HG02678 (cell line): ENCODE measurements around the gene TSHZ2.

Source experiments
- ATAC-seq: cut with Tn5 transposase; IDR thresholded peaks from one replicate; pipeline ENCODE4 v1.9.1; 2021; ENCODE audit warnings: mild to moderate bottlenecking, moderate library complexity; ENCODE audit not compliant: unreplicated experiment

The TSHZ2 gene

GRCh38 chr20:53223626-53224172 is 251.5 kb downstream of the TSHZ2 start:
- no peak for ATAC-seq

DNA sequence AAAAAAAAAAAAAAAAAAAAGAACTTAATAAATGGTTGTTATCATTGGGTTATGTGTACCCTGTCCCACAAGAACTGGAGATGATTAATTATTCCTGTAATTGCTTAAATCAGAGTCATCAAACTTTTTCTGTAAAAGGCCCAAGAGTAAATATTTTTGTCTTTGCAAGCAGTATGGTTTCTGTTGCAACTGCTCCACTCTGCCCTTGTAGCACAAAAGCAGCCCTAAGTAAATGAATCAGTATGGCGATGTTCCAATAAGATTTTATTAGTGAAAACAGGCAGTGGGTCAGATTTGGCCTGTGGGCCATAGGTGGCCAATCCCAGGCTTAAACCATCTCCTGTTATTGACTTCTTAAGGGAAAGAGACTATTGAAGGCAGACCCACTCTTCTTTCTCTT is 252.7 kb downstream of the TSHZ2 start:
- ATAC-seq = no peak

GRCh38 chr20:53226826-53227225 is 254.7 kb downstream of the TSHZ2 start:
- ATAC-seq = no peak

DNA sequence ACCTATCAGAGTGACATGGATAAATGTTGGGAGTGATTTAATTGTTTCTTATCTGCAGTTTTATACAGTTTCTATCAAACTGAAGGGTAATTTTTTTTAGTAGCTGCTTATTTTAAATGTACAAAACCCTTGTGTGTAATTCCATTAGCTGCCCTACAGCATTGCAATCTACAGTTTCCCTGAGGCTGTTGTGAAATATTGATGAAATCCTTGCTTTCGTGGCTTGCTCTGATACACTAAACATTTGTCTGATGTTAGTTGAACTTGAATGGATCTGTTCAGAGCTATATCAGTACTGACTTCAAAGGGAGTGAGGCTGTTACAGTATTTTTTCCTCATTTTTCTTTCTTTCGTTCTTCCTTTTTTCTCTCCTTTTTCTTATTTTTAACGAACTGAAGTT is 255.4 kb downstream of the TSHZ2 start:
- no peak for ATAC-seq

- no peak for ATAC-seq
These were observed 258.9 kb downstream of the TSHZ2 start for GRCh38 chr20:53231061-53231460.

- no peak for ATAC-seq
These were observed 265.3 kb downstream of the TSHZ2 start for GRCh38 chr20:53237461-53237860.

DNA sequence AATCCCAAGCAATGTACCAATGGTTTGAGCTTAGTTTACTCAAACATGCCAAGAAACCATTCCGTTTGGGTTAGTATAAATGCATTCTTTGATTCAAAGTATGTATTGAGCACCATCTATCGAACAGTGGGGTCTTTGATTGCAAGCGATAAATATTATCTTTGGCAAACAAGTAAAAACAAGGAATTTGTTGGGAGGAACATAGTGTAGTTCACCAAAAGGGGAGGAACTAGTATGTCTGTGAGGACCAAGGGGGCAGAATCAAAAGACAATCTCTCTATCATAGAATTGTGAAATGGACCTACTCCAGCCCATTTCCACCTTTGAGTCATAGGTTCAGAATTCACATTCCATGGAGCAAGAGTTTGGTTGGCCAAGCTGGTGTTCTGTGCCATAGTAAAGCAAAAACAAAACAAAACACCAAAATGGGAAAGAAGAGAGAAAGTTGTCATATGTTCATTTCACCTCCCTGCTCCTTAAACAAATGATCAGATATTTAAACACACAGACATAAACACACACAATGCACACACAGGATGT is 266.0 kb downstream of the TSHZ2 start:
- no peak for ATAC-seq

DNA sequence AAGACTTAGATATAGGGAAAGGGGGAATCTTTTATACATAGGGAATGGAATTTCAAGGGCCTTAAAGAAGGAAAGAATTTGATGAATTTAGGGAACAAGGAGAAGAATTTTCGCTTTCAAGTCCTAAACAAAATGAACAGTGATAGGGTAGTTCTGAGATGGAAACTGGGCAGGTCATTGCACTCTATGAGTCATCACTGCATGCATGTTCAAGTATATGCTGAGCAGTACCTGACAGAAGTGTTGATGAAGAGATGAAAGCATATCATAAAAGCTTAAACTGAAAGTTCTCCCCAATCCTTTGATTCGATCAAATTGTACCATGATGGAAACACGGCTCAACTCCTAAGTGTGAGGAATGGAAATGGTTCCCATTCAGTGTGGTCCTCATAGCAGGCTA is 271.0 kb downstream of the TSHZ2 start:
- no peak for ATAC-seq

- ATAC-seq = no peak
These were observed 272.6 kb downstream of the TSHZ2 start for GRCh38 chr20:53244711-53245110.

GRCh38 chr20:53245574-53245973 is 273.4 kb downstream of the TSHZ2 start:
- no peak for ATAC-seq

DNA sequence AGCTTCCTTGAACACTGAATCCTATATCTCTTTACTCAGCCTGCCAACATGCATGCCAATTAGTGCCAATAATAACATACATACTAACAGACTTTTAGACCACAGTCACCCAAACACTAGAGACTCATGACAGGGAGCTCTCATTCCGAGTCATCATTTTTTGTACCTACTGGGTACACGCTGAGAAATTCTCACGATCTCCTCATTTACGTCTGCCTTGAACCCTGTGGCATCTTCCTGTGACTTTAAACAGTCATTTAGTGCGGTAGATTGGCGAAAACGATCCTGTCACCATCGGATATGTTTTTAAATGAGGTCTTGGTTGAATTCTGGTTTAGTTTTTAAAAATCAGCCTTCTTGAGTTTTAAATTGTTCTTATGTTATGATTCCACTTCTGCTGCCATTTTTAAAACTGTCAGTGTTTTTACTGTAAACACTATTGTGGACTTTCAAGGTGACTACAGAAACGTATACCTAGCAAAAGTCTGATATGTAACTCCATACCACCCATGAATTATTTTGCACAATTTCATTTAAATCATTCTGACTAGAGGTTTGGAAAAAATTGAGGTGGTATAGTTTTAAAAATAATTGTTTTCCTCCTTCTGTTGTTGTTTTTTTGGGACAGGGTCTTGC is 275.4 kb downstream of the TSHZ2 start:
- ATAC-seq = no peak

DNA sequence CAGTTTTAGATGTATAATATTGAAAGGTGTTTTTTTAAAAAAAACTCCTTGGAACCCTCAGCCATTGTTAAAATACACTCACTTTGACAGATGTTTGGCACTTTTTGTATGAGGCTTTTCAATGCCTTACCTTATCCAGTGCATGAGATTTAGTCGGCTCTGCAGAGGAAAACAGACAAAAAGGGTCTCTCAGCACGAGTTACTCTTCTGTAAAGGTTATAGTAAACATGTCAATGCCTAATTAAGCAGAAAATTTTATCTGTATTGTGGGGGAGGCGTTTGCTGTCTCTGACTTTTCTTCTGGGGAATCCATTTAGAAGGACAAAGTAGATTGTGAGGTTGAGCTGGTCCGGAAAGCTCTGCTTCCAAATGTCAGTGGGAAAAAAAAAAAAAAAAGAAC is 278.3 kb downstream of the TSHZ2 start:
- ATAC-seq = no peak

DNA sequence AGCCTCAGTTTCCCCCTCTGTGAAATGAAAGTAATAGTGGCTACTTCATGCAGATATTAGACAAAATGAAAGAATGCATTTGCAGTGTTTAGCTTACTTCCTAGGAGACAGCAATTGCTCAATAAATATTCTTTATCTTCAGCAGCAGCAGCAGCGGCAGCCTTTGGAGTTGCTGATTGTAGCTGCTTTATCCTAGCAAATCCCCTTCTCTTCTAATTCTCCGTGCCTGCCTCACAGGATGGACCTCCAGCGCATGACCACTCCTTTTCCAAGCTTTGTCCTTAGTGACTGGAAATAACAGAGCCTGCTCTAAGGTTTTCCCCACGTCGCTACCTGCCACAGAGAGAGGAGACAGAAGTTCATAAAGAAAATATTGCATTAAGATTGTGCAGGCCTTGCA is 279.8 kb downstream of the TSHZ2 start:
- no peak for ATAC-seq

- no peak for ATAC-seq
These were observed 281.5 kb downstream of the TSHZ2 start for GRCh38 chr20:53253668-53254067.

DNA sequence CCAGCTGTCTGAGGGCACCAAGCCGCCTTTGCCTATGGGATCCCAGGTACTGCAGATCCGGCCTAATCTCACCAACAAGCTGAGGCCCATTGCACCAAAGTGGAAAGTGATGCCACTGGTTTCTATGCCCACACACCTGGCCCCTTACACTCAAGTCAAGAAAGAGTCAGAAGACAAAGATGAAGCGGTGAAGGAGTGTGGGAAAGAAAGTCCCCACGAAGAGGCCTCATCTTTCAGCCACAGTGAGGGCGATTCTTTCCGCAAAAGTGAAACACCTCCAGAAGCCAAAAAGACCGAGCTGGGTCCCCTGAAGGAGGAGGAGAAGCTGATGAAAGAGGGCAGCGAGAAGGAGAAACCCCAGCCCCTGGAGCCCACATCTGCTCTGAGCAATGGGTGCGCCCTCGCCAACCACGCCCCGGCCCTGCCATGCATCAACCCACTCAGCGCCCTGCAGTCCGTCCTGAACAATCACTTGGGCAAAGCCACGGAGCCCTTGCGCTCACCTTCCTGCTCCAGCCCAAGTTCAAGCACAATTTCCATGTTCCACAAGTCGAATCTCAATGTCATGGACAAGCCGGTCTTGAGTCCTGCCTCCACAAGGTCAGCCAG is 283.0 kb downstream of the TSHZ2 start:
- ATAC-seq = no peak

DNA sequence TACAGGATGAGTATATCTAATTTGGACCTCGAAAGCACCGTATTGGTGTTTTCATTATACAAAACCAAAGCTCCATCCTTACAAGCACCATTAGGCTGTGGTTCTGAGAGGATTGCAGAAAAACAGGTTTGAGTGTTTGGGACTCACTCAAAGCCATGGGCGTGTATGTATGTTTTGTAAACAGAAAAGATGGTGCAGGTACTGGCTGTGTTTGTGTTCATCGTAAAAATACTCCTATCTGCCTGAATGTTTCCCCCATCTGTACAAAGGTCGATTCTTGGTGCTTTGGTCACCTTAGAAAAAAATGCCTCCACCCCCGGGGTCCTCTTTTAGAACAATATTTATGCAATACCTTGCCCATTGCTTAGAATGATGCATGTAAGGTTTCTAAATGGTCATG is 286.6 kb downstream of the TSHZ2 start:
- ATAC-seq = no peak

GRCh38 chr20:53260168-53260567 is 288.0 kb downstream of the TSHZ2 start:
- no peak for ATAC-seq

DNA sequence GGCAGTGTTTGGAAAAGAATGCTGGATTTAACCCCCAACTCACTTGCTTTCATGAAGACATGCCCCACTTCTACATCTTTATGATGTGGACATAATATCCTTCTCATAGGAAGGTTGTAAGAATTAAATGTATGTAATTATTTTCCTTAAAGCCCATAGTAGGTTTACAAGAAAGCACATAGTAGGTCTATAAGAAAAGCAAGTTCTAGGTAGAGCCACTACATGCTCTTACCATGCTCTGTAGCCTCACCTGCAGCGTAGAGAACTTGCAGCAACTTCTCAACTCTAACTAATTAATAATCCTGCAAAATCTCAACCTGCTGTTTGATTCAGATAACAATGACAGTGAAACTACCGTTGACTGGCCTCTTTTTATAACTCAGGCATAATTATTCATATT is 288.4 kb downstream of the TSHZ2 start:
- ATAC-seq = no peak

- no peak for ATAC-seq
These were observed 290.2 kb downstream of the TSHZ2 start for GRCh38 chr20:53262365-53262764.

GRCh38 chr20:53263554-53264438 is 291.6 kb downstream of the TSHZ2 start:
- no peak for ATAC-seq

DNA sequence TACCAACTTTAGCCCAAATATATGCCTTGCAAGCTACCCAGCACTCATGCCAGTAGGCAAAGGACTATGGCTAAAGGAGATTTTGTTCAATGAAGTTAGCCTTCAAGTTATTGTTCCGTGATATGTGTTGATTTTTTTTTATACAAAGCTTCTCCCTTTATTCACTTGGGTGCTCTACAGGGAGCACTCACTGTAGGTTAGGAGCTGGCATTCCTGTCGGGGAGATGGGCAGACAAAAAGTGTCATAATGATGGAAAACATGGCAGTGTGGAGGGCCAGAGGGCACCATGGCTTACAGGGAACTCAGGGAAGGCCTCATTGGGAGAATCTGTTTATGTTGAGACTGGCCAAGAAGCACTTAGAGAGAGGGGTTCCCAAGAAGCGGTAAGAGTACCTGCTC is 292.4 kb downstream of the TSHZ2 start:
- ATAC-seq = no peak
